Measurements from ENCODE around the gene GGA1. TPM values are rescaled to one million over a fixed set of nuclear protein-coding genes. Genes with fewer than 3 reads are reported as not detected.

The GGA1 gene
- total and polyA plus RNA-seq, 9 of the 15 experiments (the other 6 are each of a cell fraction or from before 2014, with no cell fraction given) = 1.5 to 69.5 (median 31.6) TPM

GRCh38 chr22:37566903-37567798 is 41.5 kb upstream of the GGA1 start (continued):
- TF ChIP-seq REST (IDR thresholded peaks at IDR 0.05; ENCODE audit: borderline replicate concordance) (peak; percentile 72; the same call in 1 of the 2 replicates), REST (CRISPR knock-in tag; IDR thresholded peaks at IDR 0.05; ENCODE audit: low read depth) (no peak), EP400 (IDR thresholded peaks at IDR 0.05) (no peak), NUFIP1 (IDR thresholded peaks at IDR 0.05; ENCODE audit: partially characterized antibody) (no peak), NR4A1 (CRISPR knock-in tag; IDR thresholded peaks at IDR 0.05) (no peak), NR4A1 (tag; IDR thresholded peaks at IDR 0.05) (no peak), PHTF2 (CRISPR knock-in tag; IDR thresholded peaks at IDR 0.05) (no peak), MCM5 (IDR thresholded peaks at IDR 0.05; ENCODE audit: low read depth) (no peak), NRF1 (conservative IDR thresholded peaks at IDR 0.05 in 1 of 2, IDR thresholded peaks at IDR 0.05 in 1 of 2) (no peak), SIRT6 (IDR thresholded peaks at IDR 0.05; ENCODE audit: low read depth, low read length) (no peak), DDX20 (tag; IDR thresholded peaks at IDR 0.05; ENCODE audit: low read depth) (no peak), PTBP1 (IDR thresholded peaks at IDR 0.05; ENCODE audit: low read depth, low read length) (0 out of 2 replicates have a peak, but pooled peaks have one; percentile 15), MAZ (CRISPR knock-in tag; conservative IDR thresholded peaks at IDR 0.05 in 1 of 2, IDR thresholded peaks at IDR 0.05 in 1 of 2) (0 out of 4 replicates have a peak, but pooled peaks of 1 of the 2 experiments have one; percentile 24), BCOR (IDR thresholded peaks at IDR 0.05) (peak; percentile 52; the same call in 1 of the 2 replicates), RBM34 (IDR thresholded peaks at IDR 0.05; ENCODE audit: borderline replicate concordance, insufficient read depth, low read length) (no peak), PHB2 (IDR thresholded peaks at IDR 0.05; ENCODE audit: low read depth) (no peak), HNRNPUL1 (IDR thresholded peaks at IDR 0.05; ENCODE audit: low read length) (no peak), SMC3 (conservative IDR thresholded peaks at IDR 0.05; ENCODE audit: insufficient read depth, low read depth, low read length) (peak; percentile 83)
- TF ChIP-seq, protein P1, sequence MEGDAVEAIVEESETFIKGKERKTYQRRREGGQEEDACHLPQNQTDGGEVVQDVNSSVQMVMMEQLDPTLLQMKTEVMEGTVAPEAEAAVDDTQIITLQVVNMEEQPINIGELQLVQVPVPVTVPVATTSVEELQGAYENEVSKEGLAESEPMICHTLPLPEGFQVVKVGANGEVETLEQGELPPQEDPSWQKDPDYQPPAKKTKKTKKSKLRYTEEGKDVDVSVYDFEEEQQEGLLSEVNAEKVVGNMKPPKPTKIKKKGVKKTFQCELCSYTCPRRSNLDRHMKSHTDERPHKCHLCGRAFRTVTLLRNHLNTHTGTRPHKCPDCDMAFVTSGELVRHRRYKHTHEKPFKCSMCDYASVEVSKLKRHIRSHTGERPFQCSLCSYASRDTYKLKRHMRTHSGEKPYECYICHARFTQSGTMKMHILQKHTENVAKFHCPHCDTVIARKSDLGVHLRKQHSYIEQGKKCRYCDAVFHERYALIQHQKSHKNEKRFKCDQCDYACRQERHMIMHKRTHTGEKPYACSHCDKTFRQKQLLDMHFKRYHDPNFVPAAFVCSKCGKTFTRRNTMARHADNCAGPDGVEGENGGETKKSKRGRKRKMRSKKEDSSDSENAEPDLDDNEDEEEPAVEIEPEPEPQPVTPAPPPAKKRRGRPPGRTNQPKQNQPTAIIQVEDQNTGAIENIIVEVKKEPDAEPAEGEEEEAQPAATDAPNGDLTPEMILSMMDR (IDR thresholded peaks at IDR 0.05 in 2 of 3, conservative IDR thresholded peaks at IDR 0.05 in 1 of 3; ENCODE audit: insufficient read depth in 2 of 3, low read depth in 1 of 3, low read length in 3 of 3) = peak; percentile 74 to 86 (median 75)

All from K562 (cell line).